ENCODE measurements around the gene TEX19. TPM values are rescaled to one million over a fixed set of nuclear protein-coding genes. Genes with fewer than 3 reads are reported as not detected.

The TEX19 gene
- total and polyA plus RNA-seq, 12 donors: 0.26 TPM; not detected in 11

DNA sequence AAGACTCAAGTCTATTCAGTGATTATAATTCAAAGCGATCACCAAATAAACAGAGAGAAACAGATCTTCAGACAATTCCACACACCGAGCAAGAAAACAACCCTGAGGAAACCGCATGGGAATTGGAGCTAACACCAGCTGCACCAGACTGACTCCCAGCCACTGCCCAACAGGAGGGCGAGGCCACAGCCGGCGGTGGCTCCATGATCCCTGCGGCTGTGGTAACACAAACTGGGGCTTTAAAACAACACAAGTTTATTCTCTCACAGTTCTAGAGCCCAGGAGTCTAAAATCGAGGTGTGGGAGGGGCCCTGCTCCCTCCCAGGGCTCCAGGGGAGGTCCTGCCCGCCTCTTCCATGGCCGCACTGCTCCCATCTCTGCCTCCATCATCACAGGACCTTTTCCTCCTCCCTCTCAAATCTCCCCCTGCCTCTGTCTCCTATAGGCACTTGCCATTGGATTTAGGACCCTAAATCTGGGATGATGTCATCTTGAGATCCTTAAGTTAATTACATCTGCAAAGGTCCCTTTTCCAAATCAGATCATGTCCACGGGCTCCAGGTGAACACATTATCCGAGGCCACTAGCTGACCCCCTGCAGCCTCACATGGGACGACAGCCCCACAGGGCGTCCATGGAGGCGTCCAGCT, 49.4 kb downstream of the TEX19 start:
- H3K27me3 ChIP-seq: no peaks in the 10 kb centered on the region
- intact Hi-C loops (cut with DNase I): no loop called here
- 83 to 93% (median 89%) methylated on average over 15 of the region's 15 CpGs for WGBS, 4 donors
- no peak overlapping the region for H3K4me3 ChIP-seq
- peaks cover 0 to 17% of the 10 kb centered on the region in 2 donors for H3K36me3 ChIP-seq (replicated peaks in 1 of 2)
- TF ChIP-seq, protein P1, sequence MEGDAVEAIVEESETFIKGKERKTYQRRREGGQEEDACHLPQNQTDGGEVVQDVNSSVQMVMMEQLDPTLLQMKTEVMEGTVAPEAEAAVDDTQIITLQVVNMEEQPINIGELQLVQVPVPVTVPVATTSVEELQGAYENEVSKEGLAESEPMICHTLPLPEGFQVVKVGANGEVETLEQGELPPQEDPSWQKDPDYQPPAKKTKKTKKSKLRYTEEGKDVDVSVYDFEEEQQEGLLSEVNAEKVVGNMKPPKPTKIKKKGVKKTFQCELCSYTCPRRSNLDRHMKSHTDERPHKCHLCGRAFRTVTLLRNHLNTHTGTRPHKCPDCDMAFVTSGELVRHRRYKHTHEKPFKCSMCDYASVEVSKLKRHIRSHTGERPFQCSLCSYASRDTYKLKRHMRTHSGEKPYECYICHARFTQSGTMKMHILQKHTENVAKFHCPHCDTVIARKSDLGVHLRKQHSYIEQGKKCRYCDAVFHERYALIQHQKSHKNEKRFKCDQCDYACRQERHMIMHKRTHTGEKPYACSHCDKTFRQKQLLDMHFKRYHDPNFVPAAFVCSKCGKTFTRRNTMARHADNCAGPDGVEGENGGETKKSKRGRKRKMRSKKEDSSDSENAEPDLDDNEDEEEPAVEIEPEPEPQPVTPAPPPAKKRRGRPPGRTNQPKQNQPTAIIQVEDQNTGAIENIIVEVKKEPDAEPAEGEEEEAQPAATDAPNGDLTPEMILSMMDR (IDR thresholded peaks at IDR 0.05): no peak
- no peak for TF ChIP-seq POLR2A (IDR thresholded peaks at IDR 0.05)
- no peak overlapping the region for H3K27ac ChIP-seq
- H3K4me1 ChIP-seq (replicated peaks in 1 of 2): peaks cover 0 to 4% of the 10 kb centered on the region in 2 donors
- DNase-seq: no peak
- no peaks in the 10 kb centered on the region for H3K9me3 ChIP-seq (replicated peaks in 1 of 3)

DNA sequence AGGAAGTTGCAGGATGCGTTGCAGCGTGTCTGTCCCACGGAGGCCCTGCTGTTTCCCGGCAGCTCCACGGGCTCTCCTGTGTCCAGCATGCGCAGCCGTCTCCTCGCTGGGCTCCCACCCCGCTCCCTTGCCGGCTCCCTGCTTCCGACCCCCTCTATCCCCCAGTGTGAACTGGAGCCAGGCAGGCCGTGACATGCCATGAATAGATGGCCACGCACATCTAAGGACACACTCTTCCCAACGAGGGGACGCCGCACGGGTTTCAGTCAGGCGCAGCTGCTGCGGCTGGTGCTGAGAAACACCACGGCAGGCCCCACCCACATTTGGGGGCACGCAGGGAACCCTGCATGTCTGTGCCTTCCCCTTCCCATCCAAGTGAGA, 49.9 kb downstream of the TEX19 start:
- TF ChIP-seq, protein P1 (IDR thresholded peaks at IDR 0.05): no peak
- no peak for TF ChIP-seq POLR2A (IDR thresholded peaks at IDR 0.05)
- Histone ChIP-seq H3K4me1 (replicated peaks in 1 of 2) (peaks cover 0 to 4% of the 10 kb centered on the region in 2 donors), H3K27ac (no peak overlapping the region), H3K4me3 (no peak overlapping the region), H3K36me3 (replicated peaks in 1 of 2) (peaks cover 0 to 14% of the 10 kb centered on the region in 2 donors), H3K9me3 (replicated peaks in 1 of 3) (no peaks in the 10 kb centered on the region), H3K27me3 (no peaks in the 10 kb centered on the region)
- no peak for DNase-seq
- WGBS, 4 donors: 92 to 95% (median 95%) methylated on average over 10 to 21 of the region's 21 CpGs
- intact Hi-C loops (cut with DNase I): no loop called here

DNA sequence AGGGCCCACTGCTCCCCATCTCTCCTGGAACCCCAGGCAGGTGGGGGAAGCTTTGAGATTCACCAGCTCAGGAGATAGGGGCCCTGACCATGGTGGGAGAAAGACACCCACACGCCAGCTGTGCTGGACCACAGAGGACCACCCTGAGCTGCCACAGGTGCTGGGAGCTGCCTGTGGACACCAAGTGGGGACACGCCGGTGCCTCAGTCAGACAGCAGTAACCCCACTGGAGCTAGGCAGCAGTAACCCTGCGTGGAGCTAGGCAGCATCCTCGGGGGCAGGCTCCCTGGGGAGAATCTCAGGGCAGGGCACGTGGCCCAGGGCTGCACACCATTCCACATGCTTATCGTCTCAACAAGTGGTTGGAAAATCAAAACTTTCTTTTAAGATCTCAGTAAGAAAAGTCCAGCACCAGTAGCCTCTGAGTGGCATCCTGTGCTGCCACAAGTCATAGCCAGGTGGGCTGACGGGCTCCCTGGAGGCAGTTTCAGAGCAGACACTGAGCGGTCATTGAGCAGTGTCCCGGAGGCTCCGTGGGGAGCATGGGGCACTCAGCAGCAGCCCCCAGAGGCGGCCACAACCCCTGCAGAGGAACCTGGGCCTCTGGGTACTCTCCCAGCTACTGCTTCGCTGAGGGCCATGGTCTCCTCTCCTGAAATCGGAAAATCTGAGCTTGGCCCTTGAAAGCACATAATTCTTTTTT, 51.1 kb downstream of the TEX19 start:
- intact Hi-C loops (cut with DNase I): loop anchor here in 1 of 2 donors (5.0 kb wide), 1 partner anchor 58 kb away; no protein-coding TSS in a partner anchor
- 93 to 97% (median 94%) methylated on average over 6 to 14 of the region's 14 CpGs for WGBS, 4 donors
- H3K36me3 ChIP-seq (replicated peaks in 1 of 2): peaks cover 0 to 10% of the 10 kb centered on the region in 2 donors

More for the DNA sequence above, 51.1 kb downstream of the TEX19 start:
- Histone ChIP-seq H3K9me3 (replicated peaks in 1 of 3) (no peaks in the 10 kb centered on the region), H3K27me3 (no peaks in the 10 kb centered on the region), H3K27ac (no peak overlapping the region), H3K4me1 (replicated peaks in 1 of 2) (peaks cover 0 to 12% of the 10 kb centered on the region in 2 donors), H3K4me3 (no peak overlapping the region)
- TF ChIP-seq, protein P1 (IDR thresholded peaks at IDR 0.05): no peak
- TF ChIP-seq POLR2A (IDR thresholded peaks at IDR 0.05): no peak
- DNase-seq: no peak
